ENCODE results near the gene MAGEL2.

Gene MAGEL2

GRCh38 chr15:23646165-23647000 lies 1.3 kb downstream of the MAGEL2 start:
- H3K4me2 ChIP-seq (ENCODE audit: low read length): no peak overlapping the region
- TF ChIP-seq EZH2phosphoT487 (IDR thresholded peaks at IDR 0.05; ENCODE audit: low read depth) (no peak), CTCF (IDR thresholded peaks at IDR 0.05; ENCODE audit: low read depth, low read length) (no peak)
- H3K27ac ChIP-seq (ENCODE audit: low read length): no peak overlapping the region
- no peak overlapping the region for H3K4me3 ChIP-seq (ENCODE audit: low read length)
- no peak overlapping the region for H2AFZ ChIP-seq (ENCODE audit: low read depth, low read length)
- H4K20me1 ChIP-seq (ENCODE audit: insufficient read depth, low read length): no peaks in the 10 kb centered on the region
- H3K79me2 ChIP-seq (ENCODE audit: low read length): no peaks in the 10 kb centered on the region
- no peaks in the 10 kb centered on the region for H3K9me3 ChIP-seq (ENCODE audit: insufficient read depth, low read length)
- peaks cover 5% of the 10 kb centered on the region; the same call in 1 of the 2 replicates for H3K27me3 ChIP-seq (ENCODE audit: low read depth, low read length)
- no peak overlapping the region for H3K9ac ChIP-seq (ENCODE audit: low read length)
- H3K4me1 ChIP-seq (ENCODE audit: low read length): no peaks in the 10 kb centered on the region
- H3K36me3 ChIP-seq (replicated peaks; ENCODE audit: low read depth, low read length): no peaks in the 10 kb centered on the region

GRCh38 chr15:23645371-23646164 lies 2.1 kb downstream of the MAGEL2 start:
- Histone ChIP-seq H3K4me1 (ENCODE audit: low read length) (no peaks in the 10 kb centered on the region), H3K9me3 (ENCODE audit: insufficient read depth, low read length) (no peaks in the 10 kb centered on the region)

GRCh38 chr15:23644829-23645228 lies 2.8 kb downstream of the MAGEL2 start:
- Histone ChIP-seq H3K9me3 (ENCODE audit: insufficient read depth, low read length) (no peaks in the 10 kb centered on the region), H3K4me1 (ENCODE audit: low read length) (no peaks in the 10 kb centered on the region), H2AFZ (ENCODE audit: low read depth, low read length) (no peak overlapping the region), H3K9ac (ENCODE audit: low read length) (no peak overlapping the region), H3K36me3 (replicated peaks; ENCODE audit: low read depth, low read length) (no peaks in the 10 kb centered on the region), H3K27me3 (ENCODE audit: low read depth, low read length) (no peaks in the 10 kb centered on the region), H3K4me2 (ENCODE audit: low read length) (no peak overlapping the region), H4K20me1 (ENCODE audit: insufficient read depth, low read length) (no peaks in the 10 kb centered on the region), H3K27ac (ENCODE audit: low read length) (no peak overlapping the region), H3K79me2 (ENCODE audit: low read length) (no peaks in the 10 kb centered on the region), H3K4me3 (ENCODE audit: low read length) (no peak overlapping the region)
- TF ChIP-seq CTCF (IDR thresholded peaks at IDR 0.05; ENCODE audit: low read depth, low read length): no peak
- no peak for TF ChIP-seq EZH2phosphoT487 (IDR thresholded peaks at IDR 0.05; ENCODE audit: low read depth)

More at GRCh38 chr15:23645371-23646164, 2.1 kb downstream of the MAGEL2 start:
- Histone ChIP-seq H4K20me1 (ENCODE audit: insufficient read depth, low read length) (no peaks in the 10 kb centered on the region), H3K79me2 (ENCODE audit: low read length) (no peaks in the 10 kb centered on the region), H3K9ac (ENCODE audit: low read length) (no peak overlapping the region), H3K36me3 (replicated peaks; ENCODE audit: low read depth, low read length) (no peaks in the 10 kb centered on the region), H3K27ac (ENCODE audit: low read length) (no peak overlapping the region), H3K4me3 (ENCODE audit: low read length) (no peak overlapping the region), H2AFZ (ENCODE audit: low read depth, low read length) (no peak overlapping the region), H3K27me3 (ENCODE audit: low read depth, low read length) (peaks cover 5% of the 10 kb centered on the region; the same call in 1 of the 2 replicates), H3K4me2 (ENCODE audit: low read length) (no peak overlapping the region)
- TF ChIP-seq EZH2phosphoT487 (IDR thresholded peaks at IDR 0.05; ENCODE audit: low read depth) (no peak), CTCF (IDR thresholded peaks at IDR 0.05; ENCODE audit: low read depth, low read length) (0 out of 2 replicates have a peak, but pooled peaks have one; percentile 15)
